GM21423 (cell line): ENCODE data around the gene SGCE.

ENCODE experiments used
- ATAC-seq: cut with Tn5 transposase; IDR thresholded peaks from one replicate; pipeline ENCODE4 v1.9.1; 2021; ENCODE audit warnings: mild to moderate bottlenecking, moderate library complexity; ENCODE audit not compliant: unreplicated experiment

Gene SGCE

DNA sequence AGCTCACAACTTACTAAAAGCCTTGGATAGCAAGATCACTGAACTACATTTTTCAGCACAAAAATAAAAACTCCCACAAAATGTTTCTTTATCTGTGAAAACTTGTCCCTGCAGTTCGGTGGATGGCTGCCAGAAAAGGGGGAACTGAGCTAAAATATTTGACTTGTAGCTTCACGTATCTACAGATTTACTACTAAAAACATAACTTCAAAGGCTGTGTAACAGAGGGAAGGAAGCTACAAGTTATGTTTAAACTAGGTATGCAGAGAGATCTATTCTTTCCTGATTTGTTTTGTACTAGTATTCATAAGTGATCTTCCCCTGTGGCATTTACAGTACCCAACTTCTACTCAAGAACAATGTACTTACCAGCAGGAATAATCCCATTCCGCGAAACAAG is 25.1 kb downstream of the SGCE start:
- no peak for ATAC-seq

DNA sequence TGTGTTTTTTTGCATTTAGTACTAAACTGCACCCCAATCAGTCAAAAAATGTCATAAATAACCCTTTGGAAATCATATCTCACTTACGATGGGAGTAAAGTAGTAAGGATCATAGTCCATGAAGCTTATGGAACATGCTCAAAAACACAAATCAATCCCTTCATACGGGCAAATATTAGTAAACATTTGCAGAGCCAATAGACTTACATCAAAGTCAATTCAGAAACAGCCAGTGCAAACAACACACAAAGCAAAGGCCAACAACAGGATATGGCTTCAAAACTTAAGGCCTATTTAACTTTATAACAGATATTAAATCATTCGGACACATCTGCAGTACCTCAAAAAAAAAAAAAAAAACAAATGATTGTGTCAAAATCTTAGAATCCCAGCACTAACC is 32.1 kb downstream of the SGCE start:
- no peak for ATAC-seq

DNA sequence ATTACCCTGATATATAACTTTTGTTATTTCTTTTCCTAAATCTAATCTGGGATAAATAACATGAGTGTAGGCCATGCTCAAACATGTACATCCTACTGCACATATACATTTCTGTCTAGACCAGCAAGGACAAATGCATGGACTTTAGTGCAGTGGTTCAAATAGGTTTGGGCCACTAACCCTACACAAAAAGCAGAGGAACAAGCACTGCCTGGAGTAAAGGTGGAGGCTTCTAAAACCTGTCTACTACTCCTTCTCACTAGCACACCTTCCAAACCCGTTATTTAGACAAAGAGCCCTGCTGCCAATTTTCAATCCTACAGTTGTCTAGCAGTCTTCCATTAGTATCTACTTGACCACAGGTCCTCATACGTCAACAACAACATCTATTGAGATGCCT is 34.8 kb downstream of the SGCE start:
- ATAC-seq, result no peak

DNA sequence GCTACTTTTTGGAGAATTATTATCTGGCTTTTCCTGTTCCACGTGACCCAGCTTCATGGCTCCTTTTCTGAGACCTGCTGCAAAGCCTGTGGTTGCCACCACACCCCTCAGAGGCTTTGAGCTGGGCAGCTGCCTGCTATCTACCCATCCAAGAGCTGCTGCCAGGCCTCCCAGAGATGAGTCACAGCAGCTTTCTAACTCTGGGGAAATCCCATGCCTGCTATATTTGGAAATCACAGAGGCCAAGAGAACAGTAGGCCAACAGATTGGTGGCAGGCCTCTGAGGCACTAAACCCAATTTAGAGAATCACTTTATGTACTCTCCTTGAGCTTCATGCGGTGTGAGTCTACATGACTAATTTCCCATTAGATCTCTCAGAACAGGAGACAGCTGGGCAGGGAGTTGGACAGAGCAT is 35.2 kb downstream of the SGCE start:
- ATAC-seq, result peak; percentile 99

DNA sequence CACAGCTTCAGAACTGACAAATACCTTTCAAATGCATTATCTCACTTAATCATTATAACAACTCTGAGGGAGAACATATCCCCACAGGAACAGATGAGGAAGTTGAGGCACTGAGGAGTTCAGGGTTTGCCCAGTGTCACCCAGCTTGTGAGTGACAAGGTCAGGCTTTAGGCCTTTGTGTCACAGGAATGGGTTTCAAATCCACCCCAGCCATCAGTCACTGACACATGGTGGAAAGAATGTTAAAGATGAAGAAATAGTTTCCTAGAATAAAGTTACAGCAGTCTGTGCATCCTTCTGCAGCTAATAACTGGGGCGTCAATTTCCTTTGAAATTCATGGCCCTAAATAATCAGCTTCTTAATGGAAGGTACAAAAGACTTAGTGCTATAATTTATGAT is 37.8 kb downstream of the SGCE start:
- no peak for ATAC-seq

DNA sequence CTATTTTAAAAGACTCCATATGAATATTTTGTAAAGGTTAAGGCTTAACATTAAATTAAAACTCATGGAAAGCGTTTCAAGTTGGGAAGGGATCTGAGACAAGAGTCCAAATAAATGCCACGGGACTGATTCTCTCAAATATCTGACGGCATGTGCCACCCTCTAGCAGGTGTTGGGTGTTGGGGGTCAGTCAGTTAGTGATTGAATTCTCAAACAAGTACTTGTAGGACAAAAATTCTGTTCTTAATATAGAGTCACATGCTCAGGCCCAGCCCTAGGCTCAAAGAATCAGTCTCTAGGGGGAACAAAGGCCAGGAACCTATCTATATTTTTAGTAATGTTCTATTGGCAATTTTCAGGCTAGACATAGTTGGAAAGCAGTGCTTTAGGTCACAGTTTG is 39.1 kb downstream of the SGCE start:
- no peak for ATAC-seq

DNA sequence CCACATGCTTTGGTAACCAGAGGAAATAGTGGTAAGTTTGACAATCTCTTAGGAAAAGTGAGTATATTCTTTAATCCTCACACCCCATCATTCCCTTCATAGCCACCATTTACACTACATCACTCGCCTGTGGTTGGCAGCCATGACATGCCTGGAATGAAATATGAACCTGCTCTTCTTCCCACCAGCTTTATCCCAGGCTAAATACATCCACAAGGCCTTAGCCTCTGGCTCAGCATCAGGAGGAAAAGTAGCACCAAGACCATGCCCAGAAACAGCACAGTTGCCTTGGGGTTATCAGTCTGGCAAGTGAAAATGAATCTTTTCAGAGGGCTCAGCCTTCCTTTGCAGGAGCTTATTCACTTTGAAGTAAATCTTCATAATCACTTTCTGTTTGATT is 40.3 kb downstream of the SGCE start:
- no peak for ATAC-seq

DNA sequence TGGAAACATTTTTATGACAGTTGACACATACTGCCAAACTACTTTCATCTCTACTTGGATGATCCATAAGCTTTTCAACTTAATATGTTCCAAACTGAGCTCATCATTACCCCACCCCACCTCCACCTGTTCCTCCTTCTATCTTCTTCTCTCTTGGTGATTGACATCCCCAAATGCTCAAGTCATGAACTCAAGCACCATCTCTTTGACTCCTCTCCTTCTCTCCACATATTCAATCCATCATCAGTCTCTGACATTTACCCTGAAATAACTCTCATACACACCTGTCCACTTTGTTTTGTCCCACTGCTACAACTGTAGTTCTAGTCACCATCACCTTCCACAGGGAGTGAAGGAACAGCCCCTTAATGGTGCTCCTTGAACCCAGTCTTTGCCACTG is 43.3 kb downstream of the SGCE start:
- ATAC-seq, result no peak

DNA sequence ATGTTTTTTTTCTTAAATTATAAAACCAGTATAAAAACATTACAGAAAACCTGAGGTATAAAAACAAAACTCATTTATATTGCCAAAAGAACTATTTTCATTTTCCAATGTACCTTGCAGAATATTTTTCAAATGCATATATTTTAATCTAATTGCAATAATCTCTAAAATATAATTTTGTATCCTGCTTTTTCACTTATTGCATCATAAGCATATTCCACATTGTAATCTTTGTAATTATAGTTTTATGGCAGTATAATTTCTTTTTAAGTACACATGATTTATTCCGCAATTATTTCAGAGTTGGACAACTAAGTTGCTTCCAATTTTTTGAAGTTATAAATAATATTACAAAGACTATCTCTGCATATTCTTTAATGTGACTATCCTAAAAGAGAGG is 43.7 kb downstream of the SGCE start:
- no peak for ATAC-seq

DNA sequence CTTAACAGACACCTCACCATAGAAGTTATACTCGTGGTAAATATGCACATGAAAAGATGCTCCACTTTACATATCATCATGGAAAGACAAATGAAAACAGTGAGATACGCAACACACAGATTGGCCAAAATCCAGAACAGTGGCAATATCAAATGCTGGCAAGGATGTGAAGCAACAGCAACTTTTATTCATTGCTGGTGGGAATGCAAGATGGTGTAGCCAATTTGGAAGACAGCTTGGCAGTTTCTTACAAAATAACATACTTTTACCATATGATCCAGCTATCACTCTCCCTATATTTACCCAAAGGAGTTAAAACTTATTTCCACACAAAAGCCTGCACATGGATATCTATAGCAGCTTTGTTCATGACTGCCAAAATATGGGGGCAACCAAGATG is 46.4 kb downstream of the SGCE start:
- ATAC-seq, result no peak

DNA sequence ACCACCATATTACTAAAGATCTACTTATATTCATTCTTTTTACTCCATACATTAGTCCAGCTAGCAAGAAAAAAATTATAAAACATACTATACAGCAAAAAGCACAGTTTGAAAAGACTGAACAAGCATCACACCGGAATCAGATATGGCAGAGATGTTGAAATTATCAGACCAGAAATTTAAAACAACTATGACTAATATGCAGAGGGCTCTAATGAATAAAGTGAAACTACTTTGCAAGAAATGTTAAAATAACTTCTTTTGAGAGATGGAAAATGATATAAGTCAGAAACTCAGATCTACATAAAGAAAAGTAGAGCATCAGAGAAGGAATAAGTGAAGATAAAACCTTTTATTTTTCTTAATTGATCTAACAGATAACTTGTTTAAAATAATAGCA is 50.9 kb downstream of the SGCE start:
- ATAC-seq, result peak; percentile 42

DNA sequence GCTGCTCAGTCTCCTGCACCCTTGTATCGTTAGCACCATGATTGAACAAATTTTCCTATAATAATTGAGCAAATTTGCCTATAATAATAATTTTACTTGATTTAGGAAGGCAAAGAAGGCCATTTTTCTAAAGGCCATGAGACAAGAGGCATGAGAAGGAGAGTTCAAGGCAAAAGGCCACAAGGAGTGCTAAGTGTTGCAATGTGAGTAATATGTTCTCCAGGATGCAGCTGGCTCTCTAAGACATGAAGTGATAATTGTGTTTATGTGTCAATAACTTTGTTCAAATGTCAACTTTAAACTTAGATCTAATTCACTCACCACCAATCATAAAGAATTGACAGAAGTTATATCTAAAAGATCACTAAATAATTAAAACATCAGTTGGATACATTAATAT is 53.8 kb downstream of the SGCE start:
- ATAC-seq, result no peak

DNA sequence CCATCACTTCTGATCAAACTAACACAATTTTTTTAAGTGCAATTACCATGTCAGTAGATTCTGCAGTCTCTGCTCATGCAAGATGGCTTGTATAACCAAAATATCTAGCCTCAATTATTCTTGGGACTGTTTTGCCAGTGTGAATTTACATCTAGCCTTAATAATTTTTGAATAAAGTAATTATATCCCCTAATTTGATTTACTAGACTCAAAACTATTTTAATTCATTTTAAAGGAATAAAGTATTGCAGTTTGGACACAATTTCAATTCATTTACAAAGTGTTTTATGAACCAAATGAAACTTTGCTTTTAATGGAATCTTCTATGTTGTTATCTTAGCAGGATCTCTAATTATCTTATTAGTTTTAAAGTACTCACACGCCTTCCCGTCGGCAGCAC is 55.7 kb downstream of the SGCE start:
- ATAC-seq, result no peak

DNA sequence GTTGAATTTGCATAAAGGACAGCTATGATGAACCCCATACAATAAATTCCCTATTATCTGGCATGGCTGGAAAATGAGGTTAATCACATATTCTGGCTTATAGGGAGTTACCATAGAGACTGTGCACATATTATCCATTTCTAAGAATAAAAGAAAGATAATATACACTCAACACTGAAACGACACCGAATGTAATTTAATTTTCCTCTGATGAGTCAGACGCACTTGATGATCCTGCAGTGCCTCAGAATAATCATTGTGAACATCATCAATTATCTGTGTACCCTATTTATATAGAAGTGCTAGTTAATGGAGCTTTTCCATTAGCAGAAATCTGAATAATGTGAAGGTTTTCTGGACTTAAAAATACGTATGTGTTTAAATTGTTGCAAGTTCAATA is 60.2 kb downstream of the SGCE start:
- ATAC-seq, result no peak

DNA sequence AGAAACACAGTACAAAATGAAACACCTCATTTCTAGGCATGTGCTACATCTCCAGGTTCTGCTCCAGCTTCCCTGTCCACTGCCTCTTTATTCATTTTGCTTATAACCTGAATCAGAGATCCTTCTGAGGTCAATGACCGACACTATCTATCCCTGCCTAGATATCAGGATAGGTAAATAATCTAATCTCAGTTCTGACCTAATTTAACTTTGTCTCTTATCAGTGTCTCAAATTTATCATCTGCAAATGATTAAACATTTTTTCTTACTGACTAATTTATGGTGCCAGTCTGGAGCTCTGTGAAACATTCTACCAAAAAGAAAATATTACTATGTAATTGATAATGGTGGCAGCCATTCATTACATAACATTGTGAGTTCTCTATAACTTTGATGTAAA is 61.1 kb downstream of the SGCE start:
- no peak for ATAC-seq

DNA sequence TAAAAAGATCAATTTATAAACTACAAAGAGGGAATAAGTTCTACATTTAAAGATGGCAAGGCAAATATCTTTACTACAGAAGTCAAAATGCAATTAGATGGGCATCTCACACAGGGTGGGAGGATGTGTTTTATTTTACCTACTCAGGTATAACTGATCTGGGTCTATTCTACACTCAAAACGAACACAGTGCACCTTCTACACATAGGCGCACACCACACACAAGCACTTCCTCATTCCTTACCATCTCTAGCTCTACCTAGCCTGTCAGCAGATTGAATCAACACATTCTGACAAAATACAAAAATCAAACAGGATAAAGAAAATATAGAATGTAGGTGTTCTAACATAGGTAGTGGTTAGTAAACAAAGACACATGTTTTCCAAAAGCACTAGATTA is 64.8 kb downstream of the SGCE start:
- ATAC-seq, result peak; percentile 85

DNA sequence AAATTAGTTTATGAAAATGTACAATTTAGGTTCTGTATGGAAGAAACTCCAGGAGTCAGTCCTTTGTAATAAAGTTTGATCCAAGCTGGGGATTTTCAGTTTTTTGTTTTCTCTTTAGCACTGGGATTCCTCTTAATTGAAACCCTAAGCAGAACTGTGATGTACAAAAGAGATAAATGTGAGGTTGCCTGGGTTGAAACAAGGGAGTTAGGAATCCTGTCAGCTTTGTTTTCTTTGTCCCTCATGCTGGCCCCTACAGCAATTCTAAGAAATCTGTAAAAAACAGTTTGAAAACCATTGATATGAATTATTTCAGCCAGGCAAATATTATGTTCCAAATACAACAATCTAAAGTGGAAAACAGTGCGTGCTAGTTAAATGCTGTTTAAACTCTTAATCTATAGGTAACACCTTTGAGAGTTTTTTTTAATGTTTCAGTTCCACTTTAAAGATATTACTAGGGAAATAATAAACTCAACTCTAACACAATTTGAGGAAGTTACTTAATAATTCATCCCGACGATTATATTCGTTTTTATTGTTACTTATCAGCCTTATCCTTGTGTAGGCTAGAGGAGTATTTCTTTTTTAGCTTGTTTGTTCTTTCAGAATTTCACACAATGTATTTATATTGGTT is 65.3 kb downstream of the SGCE start:
- peak; percentile 62 for ATAC-seq

DNA sequence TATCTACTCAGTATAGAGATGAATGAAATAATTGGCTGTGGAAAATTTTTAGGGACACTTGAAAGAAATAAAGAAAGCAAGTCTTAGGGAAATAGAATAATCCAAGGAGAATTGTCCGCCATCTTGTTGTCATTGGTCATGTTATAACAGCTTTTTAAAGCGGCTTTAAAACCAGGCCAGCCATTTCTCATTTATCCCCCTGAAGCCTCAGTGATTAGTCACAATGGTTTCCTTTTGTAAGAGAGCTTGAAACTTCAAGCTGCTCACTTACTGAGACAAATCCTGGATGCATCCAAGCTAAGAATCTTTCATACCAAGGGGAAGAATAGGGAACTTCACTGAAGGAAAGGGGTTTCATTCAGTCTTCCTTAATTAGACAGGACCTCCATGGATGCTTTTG is 67.9 kb downstream of the SGCE start:
- no peak for ATAC-seq

DNA sequence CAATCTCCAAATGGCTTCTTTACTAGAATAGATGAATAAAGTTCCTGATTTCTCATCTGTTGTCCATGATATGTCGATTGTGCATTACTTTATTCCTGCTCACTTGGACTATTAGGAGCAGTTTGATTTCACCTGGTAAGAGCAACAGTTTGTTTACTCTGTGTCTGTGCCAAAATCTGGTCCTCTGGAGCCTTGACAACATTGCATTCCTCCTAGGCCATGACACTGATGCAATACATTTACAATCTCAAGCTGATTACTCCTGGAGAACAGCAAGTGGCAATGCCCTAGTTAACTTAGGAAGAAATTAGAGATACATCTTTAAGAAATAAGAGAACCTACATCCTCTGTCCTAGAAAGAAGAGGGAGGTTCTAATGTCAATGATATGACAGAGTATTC is 71.8 kb downstream of the SGCE start:
- ATAC-seq, result no peak

DNA sequence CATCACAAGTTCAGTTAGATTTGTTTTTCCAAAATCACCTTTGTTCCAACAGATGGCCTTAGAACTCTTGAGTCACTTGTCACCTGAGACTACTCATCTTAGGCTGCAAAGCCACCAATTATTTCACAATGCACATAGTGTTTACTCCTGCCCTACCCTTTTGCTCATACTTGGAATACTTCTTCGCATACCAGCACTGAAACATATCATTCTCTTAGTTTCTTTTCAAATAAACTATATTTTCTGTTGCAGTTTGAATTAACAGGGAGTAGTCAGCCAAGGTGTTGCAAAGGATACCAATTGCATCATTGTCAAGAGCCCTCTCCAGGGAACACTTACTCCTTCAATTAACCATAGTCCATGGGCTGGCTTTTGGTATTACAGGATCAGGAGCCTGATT is 75.3 kb downstream of the SGCE start:
- no peak for ATAC-seq

DNA sequence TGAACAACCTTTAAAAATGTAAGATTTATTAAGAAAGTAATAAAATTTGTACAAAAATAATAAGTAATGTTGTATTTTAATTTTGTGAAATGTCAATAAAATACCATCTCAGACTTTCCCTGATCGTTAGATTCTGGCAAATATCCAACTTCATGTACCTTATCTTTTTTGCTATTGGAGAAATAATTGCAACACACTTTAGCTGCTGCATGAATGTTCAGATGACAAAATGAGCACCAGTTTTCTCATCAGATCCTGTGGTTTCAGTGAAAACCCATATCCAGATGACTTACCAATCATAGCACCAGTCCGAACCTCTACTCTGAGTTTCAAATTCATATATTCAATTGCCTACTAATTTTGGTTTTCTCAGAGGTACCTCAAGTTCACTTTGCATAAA is 76.5 kb downstream of the SGCE start:
- no peak for ATAC-seq

DNA sequence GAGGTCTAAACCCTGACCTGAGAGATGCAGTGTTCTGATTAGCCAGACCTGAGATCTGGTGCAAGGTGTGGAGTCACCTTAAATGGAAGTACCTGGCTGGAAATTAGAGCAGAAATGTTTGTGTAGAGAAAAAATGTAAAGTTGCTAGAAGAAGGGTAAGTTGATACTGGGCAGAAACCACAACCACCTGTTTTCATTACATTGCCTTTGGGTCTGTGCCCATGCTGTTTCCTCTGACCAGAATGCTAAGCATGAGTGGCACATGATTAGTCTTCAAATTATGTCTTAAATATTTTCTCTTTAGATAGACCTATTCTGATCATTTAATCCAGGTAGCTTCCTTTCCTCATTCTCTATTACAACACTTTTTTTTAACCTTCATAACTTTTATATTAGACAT is 77.3 kb downstream of the SGCE start:
- ATAC-seq, result no peak

DNA sequence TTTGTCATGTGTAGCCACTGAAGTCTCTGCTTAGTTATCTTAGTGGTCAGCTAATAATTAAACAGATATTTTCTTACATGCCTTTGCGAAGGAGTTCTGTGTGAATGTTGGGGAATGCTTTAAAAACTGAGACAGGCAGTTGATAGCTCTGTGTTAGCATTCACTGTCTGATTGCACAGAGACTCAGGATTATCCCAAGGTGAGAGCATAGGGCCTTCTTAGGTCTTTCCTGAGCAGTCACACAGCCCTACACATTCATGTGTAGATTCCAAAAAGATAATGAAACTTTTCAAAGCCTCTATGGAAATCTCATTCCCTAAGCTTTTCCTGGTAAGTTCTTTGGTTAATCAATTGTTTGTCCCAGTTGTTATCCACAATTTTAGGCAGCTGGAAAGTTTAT is 78.6 kb downstream of the SGCE start:
- no peak for ATAC-seq

DNA sequence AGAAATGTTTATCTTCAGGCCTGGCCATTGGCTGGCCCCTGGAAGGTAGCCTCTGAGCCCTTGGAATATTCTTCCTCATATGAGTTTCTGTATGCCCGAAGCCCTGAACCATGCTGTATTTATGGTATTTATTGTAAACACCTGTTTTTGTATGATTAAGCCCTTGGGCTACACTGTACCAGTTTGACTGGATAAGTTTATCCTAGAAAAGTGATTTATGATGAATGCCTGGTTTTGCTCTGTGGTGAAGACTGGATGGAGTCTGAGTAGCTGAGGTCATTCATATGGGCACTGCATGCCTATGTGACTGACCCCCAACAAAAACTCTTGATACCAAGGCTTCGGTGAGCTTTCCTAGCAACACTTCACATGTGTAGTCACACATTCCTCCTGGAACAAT is 79.6 kb downstream of the SGCE start:
- no peak for ATAC-seq
